ENCODE data around the gene GMDS. TPM values are rescaled to one million over a fixed set of nuclear protein-coding genes. Genes with fewer than 3 reads are reported as not detected.

The GMDS gene
- total RNA-seq, 4 donors from 2014 or later: 3.4 to 7.2 (median 4.6) TPM

DNA sequence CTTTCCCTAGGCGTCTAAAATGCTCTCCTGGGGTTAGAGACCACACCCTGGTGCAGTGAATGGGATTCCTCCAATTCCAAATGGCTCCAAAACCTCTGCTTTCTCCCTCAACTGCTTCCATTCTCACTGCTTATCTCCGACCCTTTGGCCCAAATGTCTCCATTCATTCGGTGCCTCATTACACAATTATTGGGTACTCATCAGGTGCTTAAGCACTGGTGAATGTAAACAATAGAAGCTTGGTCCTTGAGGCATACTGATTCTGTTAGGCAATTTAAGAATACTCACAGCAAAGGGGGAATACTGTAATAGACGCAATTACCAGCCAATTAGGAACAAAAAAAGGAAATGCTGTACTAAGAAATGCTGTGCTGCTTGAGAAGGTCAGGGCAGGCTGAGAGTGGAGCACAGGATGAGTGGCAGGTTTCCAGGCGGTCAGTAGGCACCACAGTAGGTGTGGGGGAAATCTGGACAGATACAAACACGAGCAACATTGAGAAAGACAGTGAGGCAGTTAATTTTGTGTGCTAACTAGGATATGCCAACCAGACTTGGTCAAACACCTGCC lies 23.0 kb downstream of the GMDS start:
- ATAC-seq (no peak), DNase-seq (no peak)
- no peaks in the 10 kb centered on the region for H3K4me1 ChIP-seq
- no peaks in the 10 kb centered on the region for H3K27me3 ChIP-seq
- no peaks in the 10 kb centered on the region for H3K36me3 ChIP-seq
- TF ChIP-seq, protein P1, sequence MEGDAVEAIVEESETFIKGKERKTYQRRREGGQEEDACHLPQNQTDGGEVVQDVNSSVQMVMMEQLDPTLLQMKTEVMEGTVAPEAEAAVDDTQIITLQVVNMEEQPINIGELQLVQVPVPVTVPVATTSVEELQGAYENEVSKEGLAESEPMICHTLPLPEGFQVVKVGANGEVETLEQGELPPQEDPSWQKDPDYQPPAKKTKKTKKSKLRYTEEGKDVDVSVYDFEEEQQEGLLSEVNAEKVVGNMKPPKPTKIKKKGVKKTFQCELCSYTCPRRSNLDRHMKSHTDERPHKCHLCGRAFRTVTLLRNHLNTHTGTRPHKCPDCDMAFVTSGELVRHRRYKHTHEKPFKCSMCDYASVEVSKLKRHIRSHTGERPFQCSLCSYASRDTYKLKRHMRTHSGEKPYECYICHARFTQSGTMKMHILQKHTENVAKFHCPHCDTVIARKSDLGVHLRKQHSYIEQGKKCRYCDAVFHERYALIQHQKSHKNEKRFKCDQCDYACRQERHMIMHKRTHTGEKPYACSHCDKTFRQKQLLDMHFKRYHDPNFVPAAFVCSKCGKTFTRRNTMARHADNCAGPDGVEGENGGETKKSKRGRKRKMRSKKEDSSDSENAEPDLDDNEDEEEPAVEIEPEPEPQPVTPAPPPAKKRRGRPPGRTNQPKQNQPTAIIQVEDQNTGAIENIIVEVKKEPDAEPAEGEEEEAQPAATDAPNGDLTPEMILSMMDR (IDR thresholded peaks at IDR 0.05 in 4 of 5, conservative IDR thresholded peaks at IDR 0.05 in 1 of 5): no peak
- TF ChIP-seq POLR2A (IDR thresholded peaks at IDR 0.05): no peak
- H3K4me3 ChIP-seq: peak overlapping the region; percentile 29 to 52 (median 47)
- H3K9me3 ChIP-seq: no peaks in the 10 kb centered on the region
- intact Hi-C loops (cut with DNase I; ENCODE audit: low total_unique reads): no loop called here
- in situ Hi-C loops (cut with MboI; ENCODE audit: low sequenced_read_pairs in 4 of 4): loop anchor here in 1 of 4 donors (25.0 kb wide), 1 partner anchor 415 kb away; no protein-coding TSS in a partner anchor
- H3K27ac ChIP-seq: peak overlapping the region in 2 of 4 donors; percentile 51 to 66

DNA sequence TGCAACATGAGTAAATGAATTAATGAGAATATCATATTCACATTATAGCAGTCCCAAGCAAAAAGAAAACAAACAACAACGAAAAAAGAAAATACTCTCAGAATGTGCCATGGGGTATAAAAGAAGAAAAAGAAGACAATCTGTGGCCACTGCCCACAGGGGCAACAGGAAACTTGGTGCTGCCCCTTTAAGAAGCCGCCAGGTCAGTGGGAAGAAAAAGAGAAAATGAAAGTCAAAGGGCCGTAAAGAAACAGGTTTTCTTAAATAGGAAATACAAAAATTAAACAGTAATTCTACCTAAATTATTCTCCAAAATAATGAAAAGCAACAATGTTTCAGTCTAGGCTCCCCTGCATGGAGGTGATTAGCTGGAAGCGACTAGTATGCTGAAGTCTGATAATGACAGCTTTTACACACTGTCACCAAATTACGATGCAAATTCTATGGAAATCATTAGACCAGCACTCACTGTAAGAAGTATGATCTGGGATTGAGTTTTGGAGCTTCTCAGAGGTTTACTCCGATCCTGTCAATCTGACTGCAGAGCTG lies 23.6 kb downstream of the GMDS start:
- Histone ChIP-seq H3K36me3 (no peaks in the 10 kb centered on the region), H3K27ac (peak overlapping the region in 3 of 4 donors; percentile 22 to 66 (median 51)), H3K4me3 (peak overlapping the region; percentile 29 to 52 (median 47)), H3K9me3 (no peaks in the 10 kb centered on the region), H3K27me3 (no peaks in the 10 kb centered on the region), H3K4me1 (no peaks in the 10 kb centered on the region)
- intact Hi-C loops (cut with DNase I; ENCODE audit: low total_unique reads): no loop called here
- ATAC-seq (no peak), DNase-seq (no peak)
- no peak for TF ChIP-seq POLR2A (IDR thresholded peaks at IDR 0.05)
- in situ Hi-C loops (cut with MboI; ENCODE audit: low sequenced_read_pairs in 4 of 4): loop anchor here in 1 of 4 donors (25.0 kb wide), 1 partner anchor 416 kb away; no protein-coding TSS in a partner anchor

DNA sequence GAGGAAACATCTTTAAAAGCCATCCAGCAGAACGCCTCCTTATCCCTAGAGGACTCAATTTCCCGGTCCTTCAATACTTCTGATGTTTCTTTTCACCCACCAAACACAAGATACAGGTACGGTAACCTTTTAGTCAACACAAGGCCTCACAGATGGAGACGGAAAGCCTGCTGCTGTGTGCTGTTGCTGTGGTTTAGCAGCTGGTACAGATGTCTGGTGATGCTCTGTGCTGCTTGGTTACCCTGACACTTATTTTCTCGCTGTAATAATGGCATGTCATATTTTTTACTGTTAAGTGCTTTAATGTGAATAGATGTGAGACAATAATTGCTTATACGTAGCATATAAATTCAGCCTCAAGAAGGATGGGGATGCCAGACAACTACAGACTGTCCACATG lies 25.3 kb downstream of the GMDS start:
- no peak for DNase-seq
- no peak for TF ChIP-seq POLR2A (IDR thresholded peaks at IDR 0.05)
- TF ChIP-seq, protein P1 (IDR thresholded peaks at IDR 0.05 in 4 of 5, conservative IDR thresholded peaks at IDR 0.05 in 1 of 5): no peak
- Histone ChIP-seq H3K36me3 (no peaks in the 10 kb centered on the region), H3K4me3 (no peak overlapping the region), H3K27ac (no peak overlapping the region), H3K4me1 (no peaks in the 10 kb centered on the region), H3K9me3 (no peaks in the 10 kb centered on the region), H3K27me3 (no peaks in the 10 kb centered on the region)
- intact Hi-C loops (cut with DNase I; ENCODE audit: low total_unique reads): no loop called here
- ATAC-seq: no peak
- in situ Hi-C loops (cut with MboI; ENCODE audit: low sequenced_read_pairs in 4 of 4): loop anchor here in 1 of 4 donors (25.0 kb wide), 1 partner anchor 417 kb away; no protein-coding TSS in a partner anchor

DNA sequence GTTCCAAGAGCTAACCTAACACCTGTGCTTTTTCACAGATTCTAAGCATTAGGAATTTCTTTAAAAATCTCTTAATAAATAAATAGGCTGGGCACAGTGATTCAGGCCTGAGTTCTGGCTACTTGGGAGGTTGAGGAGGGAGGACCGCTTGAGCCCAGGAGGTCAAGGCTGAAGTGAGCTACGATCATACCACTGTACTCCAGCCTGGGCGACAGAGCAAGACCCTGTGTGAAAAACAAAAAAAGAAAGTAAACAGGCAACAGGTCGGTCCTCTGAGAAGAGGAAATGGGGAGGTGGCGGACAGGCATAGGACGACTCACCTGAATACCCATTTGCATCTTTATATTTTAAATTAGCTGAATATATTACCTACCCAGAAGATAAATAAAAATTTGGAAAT lies 26.5 kb downstream of the GMDS start:
- no peaks in the 10 kb centered on the region for H3K36me3 ChIP-seq
- TF ChIP-seq, protein P1 (IDR thresholded peaks at IDR 0.05 in 4 of 5, conservative IDR thresholded peaks at IDR 0.05 in 1 of 5): no peak
- TF ChIP-seq POLR2A (IDR thresholded peaks at IDR 0.05): no peak
- no peaks in the 10 kb centered on the region for H3K9me3 ChIP-seq
- no peak overlapping the region for H3K4me3 ChIP-seq
- intact Hi-C loops (cut with DNase I; ENCODE audit: low total_unique reads): no loop called here
- in situ Hi-C loops (cut with MboI; ENCODE audit: low sequenced_read_pairs in 4 of 4): loop anchor here in 1 of 4 donors (25.0 kb wide), 1 partner anchor 418 kb away; no protein-coding TSS in a partner anchor
- ATAC-seq (no peak), DNase-seq (no peak)
- H3K27ac ChIP-seq: no peak overlapping the region
- H3K27me3 ChIP-seq: no peaks in the 10 kb centered on the region
- no peaks in the 10 kb centered on the region for H3K4me1 ChIP-seq

DNA sequence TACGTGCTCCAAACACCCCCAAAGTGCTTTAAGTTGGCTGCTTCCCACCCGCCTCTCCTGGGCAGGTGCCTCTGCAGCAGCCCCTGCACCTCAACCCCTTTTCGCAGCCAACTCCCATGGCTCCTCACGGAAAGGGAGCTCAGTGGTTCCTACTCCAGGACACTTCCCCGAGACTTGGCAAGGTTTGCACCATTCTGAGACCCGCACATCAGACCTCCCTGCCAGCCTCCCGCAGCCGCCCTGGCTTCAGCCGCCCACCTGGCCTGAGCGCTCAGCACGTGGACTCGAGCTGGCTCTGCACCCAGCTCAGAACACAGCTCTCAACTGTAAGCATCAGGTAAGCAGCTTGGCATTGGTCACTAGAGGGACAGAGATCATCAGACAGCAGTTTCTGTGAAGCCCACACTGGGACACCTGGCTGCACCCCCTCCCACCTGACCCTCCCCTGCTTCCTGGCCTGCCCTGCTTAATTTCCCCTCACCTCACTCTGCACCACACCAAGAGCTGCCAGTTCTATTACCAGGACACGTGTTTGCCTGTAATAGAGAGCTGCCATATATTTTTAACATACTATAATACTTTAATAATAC lies 28.5 kb downstream of the GMDS start:
- in situ Hi-C loops (cut with MboI; ENCODE audit: low sequenced_read_pairs in 4 of 4): loop anchor here in 1 of 4 donors (25.0 kb wide), 1 partner anchor 420 kb away; no protein-coding TSS in a partner anchor
- TF ChIP-seq POLR2A (IDR thresholded peaks at IDR 0.05): no peak
- TF ChIP-seq, protein P1 (IDR thresholded peaks at IDR 0.05 in 4 of 5, conservative IDR thresholded peaks at IDR 0.05 in 1 of 5): no peak

More for the DNA sequence above, 28.5 kb downstream of the GMDS start:
- H3K27ac ChIP-seq: no peak overlapping the region
- ATAC-seq (no peak), DNase-seq (no peak)
- no peaks in the 10 kb centered on the region for H3K36me3 ChIP-seq
- no peaks in the 10 kb centered on the region for H3K4me1 ChIP-seq
- intact Hi-C loops (cut with DNase I; ENCODE audit: low total_unique reads): no loop called here
- H3K27me3 ChIP-seq: no peaks in the 10 kb centered on the region
- no peak overlapping the region for H3K4me3 ChIP-seq
- H3K9me3 ChIP-seq: no peaks in the 10 kb centered on the region

Measured in gastrocnemius medialis (tissue), 4 donors.